GM21390 (cell line): ENCODE data around the gene DIAPH3.
"Not testable (repeated sequence)": the region's sequence is repeated elsewhere in the genome, so short reads cannot be mapped to it uniquely, and the experiment has no call there.

Source experiments
- ATAC-seq: cut with Tn5 transposase; IDR thresholded peaks from one replicate; pipeline ENCODE4 v1.9.1; 2021; ENCODE audit not compliant: unreplicated experiment

DIAPH3 gene, protein sequence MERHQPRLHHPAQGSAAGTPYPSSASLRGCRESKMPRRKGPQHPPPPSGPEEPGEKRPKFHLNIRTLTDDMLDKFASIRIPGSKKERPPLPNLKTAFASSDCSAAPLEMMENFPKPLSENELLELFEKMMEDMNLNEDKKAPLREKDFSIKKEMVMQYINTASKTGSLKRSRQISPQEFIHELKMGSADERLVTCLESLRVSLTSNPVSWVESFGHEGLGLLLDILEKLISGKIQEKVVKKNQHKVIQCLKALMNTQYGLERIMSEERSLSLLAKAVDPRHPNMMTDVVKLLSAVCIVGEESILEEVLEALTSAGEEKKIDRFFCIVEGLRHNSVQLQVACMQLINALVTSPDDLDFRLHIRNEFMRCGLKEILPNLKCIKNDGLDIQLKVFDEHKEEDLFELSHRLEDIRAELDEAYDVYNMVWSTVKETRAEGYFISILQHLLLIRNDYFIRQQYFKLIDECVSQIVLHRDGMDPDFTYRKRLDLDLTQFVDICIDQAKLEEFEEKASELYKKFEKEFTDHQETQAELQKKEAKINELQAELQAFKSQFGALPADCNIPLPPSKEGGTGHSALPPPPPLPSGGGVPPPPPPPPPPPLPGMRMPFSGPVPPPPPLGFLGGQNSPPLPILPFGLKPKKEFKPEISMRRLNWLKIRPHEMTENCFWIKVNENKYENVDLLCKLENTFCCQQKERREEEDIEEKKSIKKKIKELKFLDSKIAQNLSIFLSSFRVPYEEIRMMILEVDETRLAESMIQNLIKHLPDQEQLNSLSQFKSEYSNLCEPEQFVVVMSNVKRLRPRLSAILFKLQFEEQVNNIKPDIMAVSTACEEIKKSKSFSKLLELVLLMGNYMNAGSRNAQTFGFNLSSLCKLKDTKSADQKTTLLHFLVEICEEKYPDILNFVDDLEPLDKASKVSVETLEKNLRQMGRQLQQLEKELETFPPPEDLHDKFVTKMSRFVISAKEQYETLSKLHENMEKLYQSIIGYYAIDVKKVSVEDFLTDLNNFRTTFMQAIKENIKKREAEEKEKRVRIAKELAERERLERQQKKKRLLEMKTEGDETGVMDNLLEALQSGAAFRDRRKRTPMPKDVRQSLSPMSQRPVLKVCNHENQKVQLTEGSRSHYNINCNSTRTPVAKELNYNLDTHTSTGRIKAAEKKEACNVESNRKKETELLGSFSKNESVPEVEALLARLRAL

DNA sequence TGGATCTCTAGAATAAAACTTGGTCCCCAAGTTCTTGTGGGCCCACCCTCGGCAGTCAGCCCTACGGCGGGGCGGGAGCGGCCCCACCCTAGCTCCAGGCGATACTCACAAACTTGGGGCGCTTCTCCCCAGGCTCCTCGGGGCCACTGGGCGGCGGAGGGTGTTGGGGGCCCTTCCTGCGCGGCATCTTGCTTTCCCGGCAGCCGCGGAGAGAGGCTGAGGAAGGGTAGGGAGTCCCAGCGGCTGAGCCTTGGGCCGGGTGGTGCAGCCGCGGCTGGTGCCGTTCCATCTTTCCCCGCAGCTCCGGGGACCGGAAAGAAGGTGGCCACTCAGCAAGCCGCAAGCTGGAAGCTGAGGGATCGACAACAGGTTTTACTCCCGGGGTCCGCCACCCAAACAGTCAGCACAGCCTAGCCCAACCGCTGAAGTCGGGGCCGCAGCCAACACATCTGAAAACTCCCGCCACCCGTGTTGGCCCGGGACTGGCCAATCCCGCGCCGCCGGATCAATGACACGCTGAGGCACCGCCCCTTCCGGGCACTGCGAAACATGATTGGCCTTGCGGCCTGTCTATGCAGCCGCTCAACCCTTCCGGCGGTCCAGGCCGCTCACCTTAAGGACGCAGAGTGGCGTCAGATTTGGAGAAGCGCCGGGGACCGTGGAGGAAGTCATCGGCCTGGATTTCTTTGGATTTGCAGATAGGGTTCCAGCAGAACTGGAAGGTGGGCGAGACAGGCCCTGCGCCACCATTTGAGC is at the start of gene DIAPH3:
Gene DIAPH3, minus strand, starts transcription at position 451 of the 756 bp plus-strand sequence. Its CDS starts 162 bp downstream, at position 289.
- peak; percentile 99 for ATAC-seq

DNA sequence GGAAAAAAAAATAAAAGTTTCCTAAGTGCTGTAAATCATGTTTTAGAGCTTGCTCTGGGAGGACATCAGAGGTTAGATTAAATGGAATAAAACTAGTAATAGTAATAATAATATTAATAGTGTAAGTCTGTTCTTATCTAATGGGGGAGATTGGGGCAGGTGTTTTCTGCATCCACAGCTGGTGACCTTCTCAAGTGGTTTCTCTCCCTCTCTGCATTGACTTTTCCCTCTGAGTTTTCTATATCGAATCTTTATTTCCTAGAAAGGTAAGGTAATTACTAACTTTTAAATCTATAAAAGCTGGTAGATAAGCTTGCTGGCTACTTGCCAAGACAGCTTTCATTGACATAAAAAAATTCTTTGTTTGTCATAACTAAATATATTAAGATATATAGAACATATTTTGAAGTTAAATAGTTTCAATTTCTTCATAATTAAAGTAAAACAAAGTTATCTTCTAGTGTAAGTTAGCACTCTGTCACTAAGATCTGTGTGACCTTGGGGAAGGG is 49.6 kb upstream of the DIAPH3 start:
- no peak for ATAC-seq

DNA sequence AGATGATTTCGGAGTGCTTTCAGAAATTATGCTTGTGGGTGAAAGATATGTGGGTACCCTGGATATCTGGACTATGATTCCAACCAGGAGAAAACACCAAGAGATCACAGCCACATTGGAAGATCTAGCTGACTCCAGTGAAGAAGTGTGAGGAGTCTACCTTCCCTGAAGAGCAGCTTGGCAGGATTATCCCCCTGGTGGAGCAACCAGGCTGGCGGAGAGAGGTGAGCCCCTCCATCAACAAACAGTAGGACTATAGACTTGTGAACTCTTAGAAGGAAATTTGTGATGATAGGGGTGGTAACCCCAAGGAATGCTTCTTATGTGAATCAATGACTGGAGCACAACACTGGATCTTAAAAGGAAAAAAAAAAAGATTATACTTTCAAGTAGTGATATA is 47.8 kb upstream of the DIAPH3 start:
- no peak for ATAC-seq

DNA sequence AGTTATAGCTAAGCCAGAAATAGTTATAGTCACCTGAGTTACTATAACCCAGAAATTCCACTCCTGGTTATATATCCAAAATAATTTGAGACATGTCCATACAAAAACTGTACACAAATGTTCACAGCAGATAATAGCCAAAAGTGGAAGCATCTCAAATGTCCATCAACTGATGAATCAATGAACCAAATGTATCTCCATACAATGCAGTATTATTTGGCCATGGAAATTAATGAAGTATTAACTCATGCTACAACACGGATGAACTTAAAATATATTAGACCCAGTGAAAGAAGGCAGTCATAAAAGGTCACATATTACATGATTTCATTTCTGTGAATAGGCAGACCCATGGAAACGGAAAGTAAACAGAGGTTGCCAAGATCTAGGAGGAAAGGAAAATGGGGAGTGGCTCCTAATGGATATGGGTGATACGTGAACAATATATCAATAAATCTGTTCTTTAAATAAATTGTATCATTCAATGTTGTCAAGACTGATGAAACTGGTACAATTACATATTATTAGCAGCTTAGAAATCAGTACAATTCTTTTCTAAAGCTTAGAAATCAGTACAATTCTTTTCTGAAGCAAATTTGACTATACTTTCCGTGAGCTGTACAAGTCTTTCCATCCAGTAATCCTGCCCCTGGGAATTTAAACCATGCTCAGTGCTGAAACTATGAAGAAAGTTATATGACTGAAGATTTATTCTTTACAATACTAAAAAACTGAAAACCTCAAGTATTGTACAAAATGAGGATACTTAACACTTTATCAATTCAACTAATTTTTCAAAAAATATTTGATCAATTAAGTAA is 47.0 kb upstream of the DIAPH3 start:
- no peak for ATAC-seq

DNA sequence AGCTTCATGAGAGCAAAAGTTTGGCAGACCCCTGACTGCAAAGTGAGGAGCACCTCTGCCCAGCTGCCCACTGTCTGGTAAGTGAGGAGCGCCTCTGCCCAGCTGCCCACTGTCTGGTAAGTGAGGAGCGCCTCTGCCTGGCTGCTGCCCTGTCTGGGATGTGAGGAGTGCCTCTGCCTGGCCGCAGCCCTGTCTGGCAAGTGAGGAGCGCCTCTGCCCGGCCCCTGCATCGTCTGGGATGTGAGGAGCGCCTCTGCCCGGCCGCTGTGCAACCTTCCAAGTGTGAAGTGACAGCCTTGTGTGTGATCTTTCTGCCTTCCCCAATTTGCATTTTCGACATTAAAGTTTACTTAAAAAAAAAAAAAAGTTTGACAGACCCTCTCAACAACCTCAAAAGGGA is 41.8 kb upstream of the DIAPH3 start:
- not testable (repeated sequence) for ATAC-seq

DNA sequence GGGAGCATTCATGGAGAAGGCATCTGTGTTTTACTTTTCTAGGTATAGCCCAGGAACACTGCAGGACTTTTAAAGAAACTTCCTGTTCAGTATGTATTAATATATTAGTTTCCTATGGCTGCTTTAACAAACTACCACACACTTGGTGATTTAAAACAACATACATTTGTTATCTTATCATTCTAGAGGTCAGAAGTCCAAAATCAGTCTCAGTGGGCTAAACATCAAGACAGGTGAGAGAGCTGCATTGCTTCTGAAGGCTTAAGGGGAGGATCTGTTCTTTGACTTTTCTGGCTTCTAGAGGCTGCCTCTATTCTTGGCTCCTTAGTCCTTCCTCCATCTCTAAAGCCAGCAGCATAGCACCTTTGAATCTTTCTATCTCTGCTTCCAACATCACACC is 37.6 kb upstream of the DIAPH3 start:
- ATAC-seq = no peak

DNA sequence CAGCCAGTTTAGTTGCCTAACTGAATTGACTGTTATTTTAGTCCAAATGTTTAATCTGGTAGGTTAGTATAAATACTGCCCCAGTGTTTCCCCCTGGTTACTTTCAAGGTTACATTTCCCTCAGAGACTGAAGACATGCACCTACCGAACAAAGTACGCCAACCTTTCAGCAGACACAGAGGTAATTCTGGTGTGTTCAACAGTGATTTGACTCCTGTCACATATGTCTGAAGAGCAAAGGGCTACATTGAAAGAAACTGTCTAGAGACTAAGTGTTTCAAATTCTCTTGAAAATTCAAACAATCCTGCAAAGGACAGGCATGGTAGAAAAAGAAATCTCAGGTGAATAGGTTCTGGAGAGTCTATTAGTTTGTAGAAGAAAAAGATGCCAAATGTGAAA is 32.2 kb upstream of the DIAPH3 start:
- not testable (repeated sequence) for ATAC-seq

DNA sequence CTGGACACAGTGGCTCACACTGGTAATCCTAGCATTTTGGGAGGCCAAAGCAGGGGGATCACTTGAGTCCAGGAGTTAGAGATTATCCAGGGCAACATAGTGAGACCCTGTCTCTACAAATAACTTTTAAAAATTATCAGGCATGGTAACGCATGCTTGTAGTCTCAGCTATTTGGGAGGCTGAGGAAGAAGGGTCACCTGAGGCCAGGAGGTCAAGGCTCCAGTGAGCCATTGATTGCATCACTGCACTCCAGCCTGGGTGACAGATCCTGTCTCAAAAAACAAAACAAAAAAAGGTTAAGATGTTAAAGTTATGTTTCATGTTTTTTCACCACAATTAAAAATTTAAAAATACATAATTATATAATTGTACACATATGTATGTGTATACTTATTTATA is 19.2 kb upstream of the DIAPH3 start:
- ATAC-seq = no peak

DNA sequence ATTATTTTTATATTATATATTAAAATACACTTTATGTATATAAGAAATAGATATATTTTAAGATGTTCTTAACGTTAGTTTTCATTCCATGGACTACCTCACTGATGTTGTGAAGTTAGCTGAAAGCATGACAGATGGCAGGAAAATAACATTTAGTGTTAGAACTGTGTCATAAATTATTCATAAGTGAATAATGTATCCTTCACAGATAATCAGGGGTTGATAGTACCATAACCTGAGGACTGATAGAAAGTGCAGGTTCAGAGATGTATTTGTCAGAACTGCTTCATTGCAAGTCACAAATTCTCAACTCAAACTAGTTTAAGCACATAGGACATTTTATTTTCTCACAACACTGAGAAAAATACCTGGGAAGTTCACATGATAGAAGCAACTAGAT is 14.6 kb upstream of the DIAPH3 start:
- no peak for ATAC-seq

DNA sequence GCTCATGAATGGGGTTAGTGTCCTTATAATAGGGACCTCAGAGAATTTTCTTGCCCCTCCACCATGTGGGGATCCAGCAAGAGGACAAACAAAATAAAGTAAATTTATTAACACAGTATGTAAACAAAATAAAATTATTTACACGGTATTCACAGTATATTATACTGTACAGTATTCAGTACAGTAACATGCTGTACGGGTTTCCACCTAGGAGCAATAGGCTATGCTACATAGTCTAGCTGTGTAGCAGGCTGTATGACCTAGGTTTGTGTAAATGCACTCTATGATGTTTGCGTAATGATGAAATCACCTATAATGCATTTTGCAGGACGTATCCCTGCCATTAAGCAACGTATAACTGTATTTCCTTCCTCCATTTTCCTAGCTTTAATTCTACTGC is 11.8 kb upstream of the DIAPH3 start:
- no peak for ATAC-seq

DNA sequence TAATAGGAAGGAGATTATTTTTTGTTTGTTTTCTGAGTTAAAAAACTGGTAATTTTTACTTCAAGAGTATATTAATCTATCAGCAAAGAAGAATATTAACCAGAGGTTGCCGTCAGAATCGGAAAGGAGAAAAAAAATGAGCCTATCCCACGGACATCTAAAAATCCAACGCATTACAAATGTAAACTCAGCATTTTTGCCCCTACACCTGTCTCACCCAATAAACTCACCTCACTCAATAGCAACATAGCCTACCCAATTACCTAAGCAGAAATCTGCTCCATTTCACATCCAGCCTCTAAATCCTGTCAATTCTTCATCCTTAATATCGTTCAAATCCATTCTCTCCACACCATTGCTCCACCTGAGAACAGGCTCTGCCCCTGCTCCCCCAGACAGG is 10.4 kb upstream of the DIAPH3 start:
- no peak for ATAC-seq

DNA sequence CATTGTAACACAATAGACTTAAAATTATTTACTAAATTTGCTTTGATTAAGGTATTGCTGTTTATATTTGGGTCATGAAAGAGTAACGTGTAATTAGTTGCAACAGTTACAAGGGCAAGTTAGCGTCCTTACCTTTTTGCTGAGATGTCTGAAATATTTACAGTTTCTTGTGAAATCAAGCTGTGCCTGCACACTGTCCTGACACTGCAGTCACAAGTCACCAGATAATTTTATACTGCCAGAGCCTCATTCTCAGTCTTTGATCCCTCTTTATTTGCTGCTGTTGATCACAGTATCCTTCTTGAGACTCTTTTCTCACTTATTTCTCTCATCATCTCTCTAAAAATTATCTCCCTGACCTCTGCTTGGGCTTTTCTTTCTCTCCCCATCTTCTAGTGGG is 8.4 kb upstream of the DIAPH3 start:
- ATAC-seq = no peak

DNA sequence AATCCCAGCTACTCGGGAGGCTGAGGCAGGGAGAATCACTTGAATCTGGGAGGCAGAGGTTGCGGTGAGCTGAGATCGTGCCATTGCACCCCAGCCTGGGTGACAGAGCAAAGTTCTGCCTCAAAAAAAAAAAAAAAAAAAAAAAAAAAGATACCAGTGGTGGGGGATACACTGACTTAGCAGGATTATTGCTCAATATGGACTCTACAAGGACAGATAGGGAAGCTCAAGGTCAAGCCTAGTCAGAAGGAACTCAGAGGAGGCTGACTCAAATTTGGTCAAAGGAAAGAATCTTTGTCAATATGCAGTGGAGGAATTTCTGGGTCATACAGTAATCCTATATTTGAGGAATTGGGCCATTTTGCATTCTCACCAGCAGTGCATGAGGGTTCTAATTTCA is 6.7 kb upstream of the DIAPH3 start:
- no peak for ATAC-seq

DNA sequence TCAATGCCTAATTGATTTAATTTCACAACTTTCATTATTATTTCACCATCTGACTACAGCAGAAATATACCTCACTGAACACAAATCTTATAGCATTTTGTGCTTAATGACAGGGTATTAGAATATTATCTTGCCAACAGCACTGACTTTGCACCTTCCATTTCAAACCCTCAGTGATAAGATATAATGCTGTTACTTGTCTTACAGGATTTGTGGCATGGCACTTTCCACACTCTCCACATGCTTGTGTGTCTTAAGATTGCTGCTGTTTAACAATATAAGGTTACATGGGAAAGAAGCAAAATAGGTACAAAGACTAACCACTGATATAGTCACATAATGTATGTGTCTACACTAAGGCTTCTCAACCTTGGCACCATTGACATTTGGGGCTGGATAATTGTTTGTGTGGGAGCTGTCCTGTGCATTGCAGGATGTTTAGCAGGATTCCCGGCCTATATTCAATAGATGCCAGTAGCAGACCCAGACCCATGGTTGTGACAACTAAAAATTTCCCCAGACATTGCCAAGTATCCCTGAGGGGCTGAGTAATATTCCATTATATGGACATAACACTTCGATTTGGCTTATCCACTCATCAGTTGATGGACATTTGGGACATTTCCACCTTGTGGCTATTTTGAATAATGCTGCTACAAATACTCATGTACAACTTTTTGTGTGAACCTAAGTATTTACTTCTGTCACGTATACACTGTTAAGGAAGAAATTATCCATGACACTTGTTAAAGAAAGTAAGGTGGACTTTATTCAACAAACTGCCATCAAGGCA is 5.7 kb upstream of the DIAPH3 start:
- no peak for ATAC-seq

DNA sequence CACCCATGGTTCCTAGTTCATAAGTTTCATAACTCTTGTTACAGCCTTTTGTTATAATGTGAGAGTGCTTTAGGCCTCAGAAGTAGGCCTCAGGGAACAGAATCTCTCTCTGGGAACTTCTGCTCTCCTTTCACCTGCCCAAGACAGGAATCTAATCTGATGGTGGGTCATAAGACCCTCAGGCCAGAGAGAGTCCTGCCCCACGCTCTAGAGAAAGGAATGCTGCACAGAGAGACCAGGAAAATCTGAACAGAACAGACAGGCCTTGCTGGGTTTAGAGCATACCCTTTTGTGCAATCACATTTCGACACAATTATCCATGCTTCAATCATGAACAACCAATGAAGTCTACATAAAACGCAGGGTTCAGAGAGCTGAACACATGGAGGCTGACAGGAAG is 3.4 kb upstream of the DIAPH3 start:
- ATAC-seq = no peak

DNA sequence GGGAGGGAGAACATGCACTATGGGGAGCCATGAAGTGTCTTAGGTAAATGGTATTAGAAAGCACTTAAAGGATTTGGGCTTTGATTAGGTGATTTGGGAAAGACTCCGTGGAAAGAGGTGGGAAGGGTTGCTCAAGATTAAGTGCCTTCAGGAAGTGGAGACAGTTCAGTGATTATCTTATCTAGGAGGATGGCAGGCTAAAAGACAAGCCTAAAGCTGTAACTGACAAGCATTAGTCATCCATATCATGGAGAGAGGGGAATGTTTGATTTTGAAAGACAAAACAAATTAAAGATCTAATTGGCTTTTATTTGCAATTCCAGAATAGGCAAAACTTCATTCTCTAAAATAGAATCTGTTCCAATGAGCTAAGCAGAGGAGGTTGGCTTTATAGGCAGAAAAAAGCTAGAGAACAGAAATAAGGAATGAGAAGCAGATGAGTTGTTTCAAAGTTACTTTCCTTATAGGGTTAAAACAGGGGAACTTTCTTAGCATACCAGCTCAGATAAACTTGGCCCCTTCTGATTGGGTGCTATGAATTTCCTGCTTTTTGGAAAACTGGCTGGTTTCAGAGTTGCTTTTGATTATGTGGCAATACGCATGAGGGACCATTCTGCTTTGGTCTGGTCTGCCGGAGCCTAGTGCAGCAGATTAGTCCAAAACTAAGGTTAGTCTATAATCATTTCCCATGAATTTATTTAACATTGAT is 1.8 kb upstream of the DIAPH3 start:
- no peak for ATAC-seq

DNA sequence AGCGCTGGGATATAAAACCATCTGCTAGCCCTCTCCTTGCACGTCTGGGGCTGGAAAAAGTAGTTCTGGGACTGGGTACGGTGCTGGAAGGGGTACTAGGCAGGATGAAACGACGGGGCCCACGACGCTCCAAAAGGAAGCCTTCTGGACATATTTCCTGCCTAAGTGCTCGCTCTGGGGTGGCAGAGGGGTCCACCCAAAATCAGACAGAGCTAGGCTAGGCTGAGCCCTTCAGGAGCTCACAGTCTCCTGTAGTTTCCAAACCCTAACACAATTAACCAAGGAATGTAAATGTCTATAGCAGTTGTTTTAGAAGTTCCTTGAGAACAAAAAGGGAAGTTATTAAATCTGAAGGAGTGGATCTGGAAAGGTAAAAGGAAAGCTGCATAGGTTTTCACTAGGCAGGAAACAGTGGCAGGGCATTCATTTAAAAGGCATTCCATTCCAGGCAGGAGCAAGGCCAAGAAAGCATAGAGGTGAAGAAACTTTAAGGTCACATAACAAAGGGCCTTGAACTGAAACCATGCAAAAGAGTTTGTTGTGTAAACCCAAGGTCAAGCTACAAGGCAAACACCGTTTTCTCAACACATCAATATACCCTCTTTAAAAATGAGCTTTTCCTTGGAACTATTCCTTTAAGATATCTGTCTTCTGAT is 634 bp upstream of the DIAPH3 start:
- ATAC-seq = peak; percentile 24

DNA sequence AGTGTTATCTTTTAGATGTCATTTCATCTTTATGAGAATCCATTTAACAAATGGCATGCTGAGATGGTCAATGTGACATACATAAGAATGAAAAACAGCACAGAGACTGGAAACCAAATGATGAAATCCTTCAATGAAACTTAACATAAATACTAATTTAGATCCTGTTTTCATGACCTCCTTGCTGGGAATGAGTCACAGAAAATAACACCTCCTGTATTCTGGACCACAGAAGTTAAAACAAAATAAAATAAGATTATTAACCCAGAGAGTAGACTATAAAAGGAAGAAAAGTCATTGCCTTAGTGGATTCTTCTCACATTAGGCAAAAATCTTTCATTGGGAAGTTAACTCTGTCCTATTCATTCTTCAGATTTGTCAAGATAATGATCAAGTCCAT is 1.6 kb downstream of the DIAPH3 start:
- ATAC-seq = no peak
